HG03442 (cell line): ENCODE results near the gene KHDC4.

ENCODE experiments used
- ATAC-seq: cut with Tn5 transposase; IDR thresholded peaks from one replicate; pipeline ENCODE4 v1.9.1; 2021; ENCODE audit warnings: mild to moderate bottlenecking, moderate library complexity; ENCODE audit not compliant: unreplicated experiment

The KHDC4 gene

DNA sequence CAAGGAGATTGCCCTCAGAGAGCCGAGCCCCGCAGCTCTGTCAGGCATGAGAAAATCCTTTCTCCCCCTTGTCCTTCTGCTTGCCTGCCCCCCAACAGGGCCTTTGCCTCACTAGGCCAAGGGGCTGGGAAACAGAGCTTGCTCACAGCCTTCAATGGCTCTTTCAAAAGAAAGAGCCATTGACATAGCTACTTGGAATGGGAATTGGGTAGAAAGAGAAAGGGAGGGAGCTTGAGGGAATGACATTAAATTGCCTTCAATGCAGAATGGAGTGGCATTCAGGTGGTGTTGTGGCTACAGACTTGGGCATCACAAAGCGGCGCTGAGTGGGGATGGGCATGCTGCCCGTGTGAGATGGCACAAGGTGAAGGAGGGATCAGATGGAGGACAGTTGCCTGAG, 61.7 kb downstream of the KHDC4 start:
- ATAC-seq: no peak

DNA sequence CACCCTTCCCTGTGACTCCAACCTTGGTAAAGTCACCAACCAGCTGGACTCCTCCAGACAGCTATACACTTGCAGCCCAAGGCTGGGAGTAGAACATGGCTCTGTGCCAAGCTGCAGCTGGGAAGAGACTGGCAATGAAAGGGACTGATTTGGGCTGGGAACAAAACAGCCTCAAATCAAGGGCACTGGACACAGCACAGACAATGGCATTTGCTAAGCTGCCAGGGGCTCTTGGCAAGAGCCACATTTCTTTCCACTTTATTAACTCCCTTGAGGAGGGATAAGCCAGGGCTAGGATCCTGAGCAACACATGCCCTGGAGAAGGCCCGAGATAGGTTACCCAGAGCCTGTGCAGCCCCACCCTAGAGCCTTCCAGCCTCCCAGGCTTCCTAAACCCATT, 62.8 kb downstream of the KHDC4 start:
- ATAC-seq: no peak

DNA sequence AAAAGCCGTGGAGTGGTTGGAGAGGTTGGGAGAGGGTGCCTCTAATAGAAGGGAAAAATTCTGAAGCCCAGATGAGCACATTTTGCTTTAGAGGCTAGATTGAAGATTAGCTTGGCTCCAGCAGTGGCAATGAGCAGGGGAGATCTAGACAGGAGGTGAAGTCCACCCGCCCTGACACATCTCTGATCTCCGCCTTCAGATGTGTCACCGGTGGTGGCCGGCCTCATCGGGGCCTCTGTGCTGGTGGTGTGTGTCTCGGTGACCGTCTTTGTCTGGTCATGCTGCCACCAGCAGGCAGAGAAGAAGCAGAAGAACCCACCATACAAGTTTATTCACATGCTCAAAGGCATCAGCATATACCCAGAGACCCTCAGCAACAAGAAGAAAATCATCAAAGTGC, 66.4 kb downstream of the KHDC4 start:
- no peak for ATAC-seq

DNA sequence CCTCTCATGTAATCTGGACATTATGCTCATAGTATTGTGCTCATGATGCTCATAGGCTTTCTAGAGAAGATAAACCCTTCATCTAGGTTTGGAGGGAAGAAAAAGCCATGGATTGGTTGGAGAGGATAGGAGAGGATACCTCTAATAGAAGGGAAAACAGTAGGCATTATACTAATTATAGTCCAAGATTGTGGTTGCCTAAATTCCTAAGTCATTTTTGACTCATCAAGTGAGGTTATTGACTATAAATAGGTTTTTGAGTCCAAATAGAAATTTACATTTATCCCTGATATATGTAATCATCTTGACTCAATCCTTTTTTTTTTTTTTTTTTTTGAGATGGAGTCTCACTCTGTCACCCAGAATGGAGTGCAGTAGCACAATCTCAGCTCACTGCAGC, 69.8 kb downstream of the KHDC4 start:
- ATAC-seq: no peak
